H1 (cell line): Measurements from ENCODE around the gene CNNM2.

Experiments used
- BRCA1 ChIP-seq: IDR thresholded peaks from 2 replicates; pipeline ENCODE4 v1.6.1; 2012; ENCODE audit warnings: low read depth, low read length, improper control_type of control experiment
- EZH2 ChIP-seq: fragments of 200-600 bp; sonication (generic); IDR thresholded peaks from 2 replicates; pipeline ENCODE4 v1.7.1; 2012; ENCODE audit warnings: low read depth, mild to moderate bottlenecking, moderate library complexity, low read length, inconsistent platforms; ENCODE audit not compliant: severe bottlenecking
- GTF2F1 ChIP-seq: IDR thresholded peaks from 2 replicates; pipeline ENCODE4 v1.6.1; 2012; ENCODE audit warnings: low read depth, low read length, improper control_type of control experiment, borderline replicate concordance
- POLR2A ChIP-seq, 2 experiments: IDR thresholded peaks; 1 replicate in 1 of 2; 2 replicates in 1 of 2; pipeline ENCODE4 v1.6.1; 2011; ENCODE audit warnings: low read depth in 2 of 2, low read length in 2 of 2, mild to moderate bottlenecking in 2 of 2; ENCODE audit errors: control extremely low read depth in 1 of 2
- RFX5 ChIP-seq: IDR thresholded peaks from 2 replicates; pipeline ENCODE4 v1.6.1; 2011; ENCODE audit warnings: low read depth, low read length, improper control_type of control experiment, borderline replicate concordance
- SIN3A ChIP-seq, 2 experiments: IDR thresholded peaks in 1 of 2; conservative IDR thresholded peaks in 1 of 2; 2 replicates each; pipeline ENCODE4 v1.6.1; 2011 to 2012; ENCODE audit warnings: low read length in 2 of 2, improper control_type of control experiment in 1 of 2, low read depth in 1 of 2, mild to moderate bottlenecking in 1 of 2
- SP4 ChIP-seq: IDR thresholded peaks from 2 replicates; pipeline ENCODE4 v1.6.1; 2012; ENCODE audit warnings: low read length, inconsistent platforms
- TAF1 ChIP-seq: IDR thresholded peaks from 2 replicates; pipeline ENCODE4 v1.6.1; 2011; ENCODE audit warnings: mild to moderate bottlenecking, low read depth, low read length
- TAF7 ChIP-seq: optimal IDR thresholded peaks from 2 replicates; pipeline ENCODE3; 2011; ENCODE audit warnings: low read depth, mild to moderate bottlenecking, inconsistent platforms, low read length, moderate library complexity, borderline replicate concordance
- TCF12 ChIP-seq: IDR thresholded peaks from 2 replicates; pipeline ENCODE4 v1.6.1; 2011; ENCODE audit warnings: low read depth, mild to moderate bottlenecking, low read length
- YY1 ChIP-seq: IDR thresholded peaks from 2 replicates; pipeline ENCODE4 v1.6.1; 2011; ENCODE audit warnings: low read depth, mild to moderate bottlenecking, low read length
- ZNF274 ChIP-seq: IDR thresholded peaks from 2 replicates; pipeline ENCODE4 v1.7.0; 2012; ENCODE audit warnings: low read length, borderline replicate concordance; ENCODE audit errors: extremely low read depth
- TF ChIP-seq, protein P1 (sequence below), 3 experiments: IDR thresholded peaks; 1 replicate in 2 of 3; 2 replicates in 1 of 3; pipeline versions ENCODE4 v1.5.1 to v1.6.1; 2011; ENCODE audit warnings: low read length in 3 of 3, mild to moderate bottlenecking in 3 of 3, inconsistent platforms in 2 of 3, low read depth in 1 of 3, moderate library complexity in 1 of 3; ENCODE audit not compliant: insufficient read depth in 1 of 3; ENCODE audit errors: control extremely low read depth in 1 of 3
- TF ChIP-seq, protein P2 (sequence below): IDR thresholded peaks from 2 replicates; pipeline ENCODE4 v1.6.1; 2012; ENCODE audit warnings: inconsistent platforms

- TF ChIP-seq, protein P1, sequence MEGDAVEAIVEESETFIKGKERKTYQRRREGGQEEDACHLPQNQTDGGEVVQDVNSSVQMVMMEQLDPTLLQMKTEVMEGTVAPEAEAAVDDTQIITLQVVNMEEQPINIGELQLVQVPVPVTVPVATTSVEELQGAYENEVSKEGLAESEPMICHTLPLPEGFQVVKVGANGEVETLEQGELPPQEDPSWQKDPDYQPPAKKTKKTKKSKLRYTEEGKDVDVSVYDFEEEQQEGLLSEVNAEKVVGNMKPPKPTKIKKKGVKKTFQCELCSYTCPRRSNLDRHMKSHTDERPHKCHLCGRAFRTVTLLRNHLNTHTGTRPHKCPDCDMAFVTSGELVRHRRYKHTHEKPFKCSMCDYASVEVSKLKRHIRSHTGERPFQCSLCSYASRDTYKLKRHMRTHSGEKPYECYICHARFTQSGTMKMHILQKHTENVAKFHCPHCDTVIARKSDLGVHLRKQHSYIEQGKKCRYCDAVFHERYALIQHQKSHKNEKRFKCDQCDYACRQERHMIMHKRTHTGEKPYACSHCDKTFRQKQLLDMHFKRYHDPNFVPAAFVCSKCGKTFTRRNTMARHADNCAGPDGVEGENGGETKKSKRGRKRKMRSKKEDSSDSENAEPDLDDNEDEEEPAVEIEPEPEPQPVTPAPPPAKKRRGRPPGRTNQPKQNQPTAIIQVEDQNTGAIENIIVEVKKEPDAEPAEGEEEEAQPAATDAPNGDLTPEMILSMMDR (IDR thresholded peaks at IDR 0.05; ENCODE audit: control extremely low read depth in 1 of 3, insufficient read depth in 1 of 3, low read depth in 1 of 3, low read length in 3 of 3), result no peak
- no peak for TF ChIP-seq TAF1
- TF ChIP-seq POLR2A (IDR thresholded peaks at IDR 0.05; ENCODE audit: control extremely low read depth in 1 of 2, low read depth in 2 of 2, low read length in 2 of 2), result no peak
- no peak for TF ChIP-seq BRCA1
- TF ChIP-seq TCF12, result no peak
- no peak for TF ChIP-seq ZNF274
- TF ChIP-seq YY1, result no peak
- TF ChIP-seq, protein P2, sequence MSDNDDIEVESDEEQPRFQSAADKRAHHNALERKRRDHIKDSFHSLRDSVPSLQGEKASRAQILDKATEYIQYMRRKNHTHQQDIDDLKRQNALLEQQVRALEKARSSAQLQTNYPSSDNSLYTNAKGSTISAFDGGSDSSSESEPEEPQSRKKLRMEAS, result no peak
- no peak for TF ChIP-seq EZH2
- no peak for TF ChIP-seq SP4
- no peak for TF ChIP-seq RFX5
- no peak for TF ChIP-seq SIN3A (conservative IDR thresholded peaks at IDR 0.05 in 1 of 2, IDR thresholded peaks at IDR 0.05 in 1 of 2; ENCODE audit: low read depth in 1 of 2, low read length in 2 of 2)
- TF ChIP-seq GTF2F1, result no peak
- TF ChIP-seq TAF7, result no peak
These were observed 88.9 kb downstream of the CNNM2 start for GRCh38 chr10:103007017-103007416.
